K562 (cell line): ENCODE results near the gene SCRN1. TPM values are rescaled to one million over a fixed set of nuclear protein-coding genes. Genes with fewer than 3 reads are reported as not detected.

ENCODE experiments used
- ATAC-seq: fragments of 200-7000 bp; cut with Tn5 transposase; 3 replicates; pipeline ENCODE4 v1.9.1; 2020; ENCODE audit warnings: moderate library complexity
- BruUV-seq: library from RNA; stranded (reverse); fragments of 400-500 nt; replicated peaks from 2 replicates; lab custom pipeline; 2021; lab: Mats Ljungman, UMichigan
- CTCF ChIA-PET: fragments of 300-600 bp; formaldehyde crosslinking; extraction: SDS; loops from one replicate; lab custom pipeline; 2021; ENCODE audit warnings: low intra/inter-chr PET ratio; lab: Yijun Ruan, JAX
- POLR2A ChIA-PET: fragments of 300-600, 350-650 bp; sonication (Branson Sonifier 250); formaldehyde crosslinking; extraction: SDS; loops from one replicate; lab custom pipeline; 2021; ENCODE audit warnings: antibody characterized with exemption, inconsistent platforms; lab: Yijun Ruan, JAX
- DNase-seq, 4 experiments: peaks; one replicate each; pipeline versions ENCODE4 v3.0.0 to v3.0.0-alpha.2; 2011 to 2018; ENCODE audit warnings: low spot score in 3 of 4, mixed read lengths in 3 of 4; ENCODE audit errors: extremely low read depth in 1 of 4
- FAIRE-seq: peaks from 2 replicates; lab custom pipeline; 2011; peaks lifted over from hg19 to GRCh38; lab: Jason Lieb, UNC
- H2AFZ ChIP-seq: 2 replicates; pipeline ENCODE4 v1.6.0; 2011; ENCODE audit warnings: low read depth, low read length, control low read depth, inconsistent platforms
- H3K27ac ChIP-seq: fragments of 200-600 bp; 3 replicates; pipeline ENCODE4 v1.8.0; 2011; ENCODE audit warnings: low read depth, mild to moderate bottlenecking, control low read depth, inconsistent platforms, low read length, moderate library complexity, mixed read lengths; ENCODE audit errors: extremely low read depth
- H3K27me3 ChIP-seq, 2 experiments: fragments of 300-600 bp in 1 of 2; 2 replicates in 1 of 2; 3 replicates in 1 of 2; pipeline versions ENCODE4 v1.6.0 to v1.8.0; 2011; ENCODE audit warnings: inconsistent platforms in 2 of 2, low read length in 2 of 2, mild to moderate bottlenecking in 1 of 2, mixed read lengths in 1 of 2, moderate library complexity in 1 of 2; ENCODE audit not compliant: control insufficient read depth in 2 of 2, insufficient read depth in 2 of 2
- H3K36me3 ChIP-seq: fragments of 300-600 bp; 3 replicates; pipeline ENCODE4 v1.8.0; 2011; ENCODE audit warnings: mild to moderate bottlenecking, low read length, inconsistent platforms; ENCODE audit not compliant: control insufficient read depth, insufficient read depth
- H3K4me1 ChIP-seq, 2 experiments: fragments of 200-600 bp in 1 of 2; replicated peaks in 1 of 2; 2 replicates in 1 of 2; 3 replicates in 1 of 2; pipeline versions ENCODE4 v1.5.1 to v1.8.0; 2011; ENCODE audit warnings: inconsistent platforms in 2 of 2, low read length in 2 of 2, mild to moderate bottlenecking in 1 of 2, mixed read lengths in 1 of 2, moderate library complexity in 1 of 2; ENCODE audit not compliant: control insufficient read depth in 2 of 2, insufficient read depth in 2 of 2
- H3K4me2 ChIP-seq: 2 replicates; pipeline ENCODE4 v1.6.1; 2011; ENCODE audit warnings: low read length, control low read depth, inconsistent platforms, mixed read lengths; ENCODE audit not compliant: insufficient read depth
- H3K4me3 ChIP-seq: fragments of 200-600 bp; sonication (generic), shearing (Covaris generic); 2 replicates; pipeline ENCODE4 v1.5.1; 2016; ENCODE audit warnings: control low read depth, inconsistent platforms
- H3K79me2 ChIP-seq: fragments of 200-600 bp; 3 replicates; pipeline ENCODE4 v1.8.0; 2011; ENCODE audit warnings: low read length, inconsistent platforms; ENCODE audit not compliant: control insufficient read depth, insufficient read depth
- H3K9ac ChIP-seq, 2 experiments: 2 replicates each; pipeline versions ENCODE4 v1.6.0 to v1.6.1; 2011; ENCODE audit warnings: low read depth in 2 of 2, low read length in 2 of 2, control low read depth in 1 of 2, inconsistent platforms in 1 of 2, mild to moderate bottlenecking in 1 of 2, mixed read lengths in 1 of 2; ENCODE audit not compliant: insufficient read depth in 1 of 2
- H3K9me1 ChIP-seq: one replicate; pipeline ENCODE4 v1.6.0; 2011; ENCODE audit warnings: inconsistent platforms, mild to moderate bottlenecking, low read length, moderate library complexity; ENCODE audit not compliant: control insufficient read depth, insufficient read depth
- H3K9me3 ChIP-seq: replicated peaks from 2 replicates; pipeline ENCODE4 v1.5.1; 2011; ENCODE audit warnings: low read depth, low read length, inconsistent platforms; ENCODE audit not compliant: control insufficient read depth, insufficient read depth
- H4K20me1 ChIP-seq: replicated peaks from 2 replicates; pipeline ENCODE4 v1.6.1; 2011; ENCODE audit warnings: low read length, inconsistent platforms, mixed read lengths; ENCODE audit not compliant: control insufficient read depth, insufficient read depth
- RFX1 ChIP-seq: fragments of 450-650 bp; IDR thresholded peaks from 2 replicates; pipeline ENCODE4 v1.6.1; 2016; ENCODE audit warnings: mild to moderate bottlenecking, moderate library complexity
- SMARCB1 ChIP-seq: IDR thresholded peaks from 2 replicates; pipeline ENCODE4 v1.6.1; 2011; ENCODE audit warnings: improper control_type of control experiment, low read depth; ENCODE audit not compliant: insufficient read length
- WGBS: fragments of 100-300 bp; shearing (Covaris generic); methylation state at CpG from one replicate; pipeline ENCODE4 v1.1.6; 2016; ENCODE audit warnings: low coverage, mixed read lengths; ENCODE audit not compliant: insufficient coverage; ENCODE audit errors: missing lambda C conversion rate; 5-methylcytosine and 5-hydroxymethylcytosine counted together
- in situ Hi-C: fragments of 300-500 bp; cut with MboI; formaldehyde crosslinking; loops from 4 replicates; pipeline ENCODE4 v1.15.0; 2018; ENCODE audit warnings: inconsistent platforms, mixed read lengths
- intact Hi-C: fragments of 100-400 bp; cut with micrococcal nuclease; formaldehyde crosslinking; loops from 2 replicates; pipeline ENCODE4 v1.14.2; 2022
- polyA plus RNA-seq, 8 experiments: library from polyadenylated mRNA; depleted of rRNA in 4 of 8; stranded (reverse) in 5 of 8; unstranded in 3 of 8; fragments of >200 nt; fragmentation: Nextera tagmentation in 2 of 8; fragmentation: Illumina TruSeq in 1 of 8; extraction: Ambion mirVana in 2 of 8; extraction: Trizol in 1 of 8; gene quantifications; 2 replicates each; pipeline versions ENCODE4 v1.2.1 to v1.2.3, GENCODE V29; 2011 to 2014; ENCODE audit warnings: inconsistent platforms in 1 of 8, missing spikeins in 1 of 8
- total RNA-seq, 7 experiments: library from RNA; depleted of rRNA in 6 of 7; stranded (reverse); fragments of >200 nt in 6 of 7; fragmentation: Illumina TruSeq in 2 of 7; extraction: Trizol in 2 of 7; gene quantifications; 2 replicates each; pipeline versions ENCODE4 v1.2.1 to v1.2.3, GENCODE V29; 2011 to 2021; ENCODE audit warnings: low replicate concordance in 1 of 7
- TF ChIP-seq, protein P1 (sequence below): sonication (generic); formaldehyde crosslinking; IDR thresholded peaks from 2 replicates; pipeline ENCODE4 v1.4.0; 2020; ENCODE audit warnings: mild to moderate bottlenecking, missing genetic modification reagents
- TF ChIP-seq, protein P2 (sequence below): fragments of 250-450 bp; sonication (Bioruptor Pico); IDR thresholded peaks from 2 replicates; pipeline ENCODE4 v1.4.0; 2020; ENCODE audit warnings: mild to moderate bottlenecking, moderate library complexity
- TF ChIP-seq, protein P3 (sequence below): sonication (generic); formaldehyde crosslinking; IDR thresholded peaks from 2 replicates; pipeline ENCODE4 v1.8.1; 2023; ENCODE audit warnings: mild to moderate bottlenecking, missing genetic modification reagents

SCRN1 gene
- total and polyA plus RNA-seq, 9 of the 15 experiments (the other 6 are each of a cell fraction or from before 2014, with no cell fraction given), result 0.13 to 1.4 (median 0.20) TPM

DNA sequence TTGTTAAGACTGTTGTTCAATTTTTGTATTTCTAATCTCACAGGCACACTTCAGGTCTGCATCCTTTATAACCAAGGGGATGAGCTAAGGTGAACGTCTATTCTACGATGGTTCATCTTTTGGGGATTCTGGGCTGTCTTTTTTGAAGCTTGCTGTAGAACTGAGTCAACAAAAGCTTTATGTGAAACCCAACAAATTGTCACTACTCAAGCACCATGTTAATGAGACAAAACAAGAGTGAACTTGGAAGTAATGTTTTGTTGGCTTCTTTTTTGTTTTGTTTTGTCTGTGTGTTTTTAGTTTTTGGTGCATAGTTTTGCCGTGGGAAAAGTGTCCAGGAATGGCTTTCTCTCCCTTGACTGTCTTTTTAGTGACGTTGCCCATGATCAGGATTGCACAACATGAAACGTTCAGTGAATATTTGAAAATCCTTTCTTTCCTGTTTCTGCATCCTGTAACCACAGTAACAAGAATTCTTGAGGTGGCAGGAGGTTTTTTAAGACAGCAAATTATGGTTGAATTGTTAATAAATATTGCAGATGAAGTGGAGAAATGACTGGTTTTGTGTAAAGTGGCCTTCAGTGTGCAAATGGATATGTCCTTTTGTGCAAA, 117.7 kb downstream of the SCRN1 start:
- no peaks in the 10 kb centered on the region for H3K27me3 ChIP-seq
- H4K20me1 ChIP-seq, result no peaks in the 10 kb centered on the region
- ChIA-PET POLR2A (interaction anchor here (2.0 kb wide), 1 partner anchor 11 kb away, joined by 7 read pairs; no protein-coding TSS in a partner anchor), CTCF (interaction anchor here (0.6 kb wide), 1 partner anchor 31 kb away, joined by 3 read pairs; no protein-coding TSS in a partner anchor)
- no peak overlapping the region for H3K27ac ChIP-seq
- DNase-seq (no peak), ATAC-seq (no peak), FAIRE-seq (peak; percentile 35)
- H3K4me3 ChIP-seq, result no peak overlapping the region
- H3K79me2 ChIP-seq, result no peaks in the 10 kb centered on the region
- in situ Hi-C loops (loop anchor here (10.0 kb wide), 1 partner anchor 183 kb away; no protein-coding TSS in a partner anchor), intact Hi-C loops (loop anchor here (2.0 kb wide), 1 partner anchor 123 kb away; no protein-coding TSS in a partner anchor)
- H3K9me3 ChIP-seq, result no peaks in the 10 kb centered on the region
- no peak overlapping the region for H3K9ac ChIP-seq
- no peaks in the 10 kb centered on the region for H3K36me3 ChIP-seq
- WGBS, result 25% methylated on average over 5 of the region's 5 CpGs
- no peaks in the 10 kb centered on the region for H3K9me1 ChIP-seq
- no TSS peak for BruUV-seq
- H2AFZ ChIP-seq, result no peak overlapping the region
- H3K4me2 ChIP-seq, result 0 out of 2 replicates have a peak overlapping the region, but pooled peaks have one; percentile 10
- H3K4me1 ChIP-seq, result peaks cover 0 to 6% of the 10 kb centered on the region in 2 experiments; a peak in 1 of 5 replicates
- 0 out of 2 replicates have a peak, but pooled peaks have one; percentile 9 for TF ChIP-seq RFX1
- TF ChIP-seq, protein P1, sequence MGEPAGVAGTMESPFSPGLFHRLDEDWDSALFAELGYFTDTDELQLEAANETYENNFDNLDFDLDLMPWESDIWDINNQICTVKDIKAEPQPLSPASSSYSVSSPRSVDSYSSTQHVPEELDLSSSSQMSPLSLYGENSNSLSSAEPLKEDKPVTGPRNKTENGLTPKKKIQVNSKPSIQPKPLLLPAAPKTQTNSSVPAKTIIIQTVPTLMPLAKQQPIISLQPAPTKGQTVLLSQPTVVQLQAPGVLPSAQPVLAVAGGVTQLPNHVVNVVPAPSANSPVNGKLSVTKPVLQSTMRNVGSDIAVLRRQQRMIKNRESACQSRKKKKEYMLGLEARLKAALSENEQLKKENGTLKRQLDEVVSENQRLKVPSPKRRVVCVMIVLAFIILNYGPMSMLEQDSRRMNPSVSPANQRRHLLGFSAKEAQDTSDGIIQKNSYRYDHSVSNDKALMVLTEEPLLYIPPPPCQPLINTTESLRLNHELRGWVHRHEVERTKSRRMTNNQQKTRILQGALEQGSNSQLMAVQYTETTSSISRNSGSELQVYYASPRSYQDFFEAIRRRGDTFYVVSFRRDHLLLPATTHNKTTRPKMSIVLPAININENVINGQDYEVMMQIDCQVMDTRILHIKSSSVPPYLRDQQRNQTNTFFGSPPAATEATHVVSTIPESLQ (CRISPR knock-in tag), result no peak
- no peak for TF ChIP-seq SMARCB1
- TF ChIP-seq, protein P2, sequence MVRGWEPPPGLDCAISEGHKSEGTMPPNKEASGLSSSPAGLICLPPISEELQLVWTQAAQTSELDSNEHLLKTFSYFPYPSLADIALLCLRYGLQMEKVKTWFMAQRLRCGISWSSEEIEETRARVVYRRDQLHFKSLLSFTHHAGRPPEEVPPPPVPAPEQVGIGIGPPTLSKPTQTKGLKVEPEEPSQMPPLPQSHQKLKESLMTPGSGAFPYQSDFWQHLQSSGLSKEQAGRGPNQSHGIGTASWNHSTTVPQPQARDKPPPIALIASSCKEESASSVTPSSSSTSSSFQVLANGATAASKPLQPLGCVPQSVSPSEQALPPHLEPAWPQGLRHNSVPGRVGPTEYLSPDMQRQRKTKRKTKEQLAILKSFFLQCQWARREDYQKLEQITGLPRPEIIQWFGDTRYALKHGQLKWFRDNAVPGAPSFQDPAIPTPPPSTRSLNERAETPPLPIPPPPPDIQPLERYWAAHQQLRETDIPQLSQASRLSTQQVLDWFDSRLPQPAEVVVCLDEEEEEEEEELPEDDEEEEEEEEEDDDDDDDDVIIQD, result no peak
- TF ChIP-seq, protein P3, sequence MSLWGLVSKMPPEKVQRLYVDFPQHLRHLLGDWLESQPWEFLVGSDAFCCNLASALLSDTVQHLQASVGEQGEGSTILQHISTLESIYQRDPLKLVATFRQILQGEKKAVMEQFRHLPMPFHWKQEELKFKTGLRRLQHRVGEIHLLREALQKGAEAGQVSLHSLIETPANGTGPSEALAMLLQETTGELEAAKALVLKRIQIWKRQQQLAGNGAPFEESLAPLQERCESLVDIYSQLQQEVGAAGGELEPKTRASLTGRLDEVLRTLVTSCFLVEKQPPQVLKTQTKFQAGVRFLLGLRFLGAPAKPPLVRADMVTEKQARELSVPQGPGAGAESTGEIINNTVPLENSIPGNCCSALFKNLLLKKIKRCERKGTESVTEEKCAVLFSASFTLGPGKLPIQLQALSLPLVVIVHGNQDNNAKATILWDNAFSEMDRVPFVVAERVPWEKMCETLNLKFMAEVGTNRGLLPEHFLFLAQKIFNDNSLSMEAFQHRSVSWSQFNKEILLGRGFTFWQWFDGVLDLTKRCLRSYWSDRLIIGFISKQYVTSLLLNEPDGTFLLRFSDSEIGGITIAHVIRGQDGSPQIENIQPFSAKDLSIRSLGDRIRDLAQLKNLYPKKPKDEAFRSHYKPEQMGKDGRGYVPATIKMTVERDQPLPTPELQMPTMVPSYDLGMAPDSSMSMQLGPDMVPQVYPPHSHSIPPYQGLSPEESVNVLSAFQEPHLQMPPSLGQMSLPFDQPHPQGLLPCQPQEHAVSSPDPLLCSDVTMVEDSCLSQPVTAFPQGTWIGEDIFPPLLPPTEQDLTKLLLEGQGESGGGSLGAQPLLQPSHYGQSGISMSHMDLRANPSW, result no peak
